GM19328 (cell line): Measurements from ENCODE around the gene SNRNP25.

Experiments
- ATAC-seq: cut with Tn5 transposase; IDR thresholded peaks from one replicate; pipeline ENCODE4 v1.9.1; 2021; ENCODE audit warnings: mild to moderate bottlenecking, moderate library complexity; ENCODE audit not compliant: unreplicated experiment

The SNRNP25 gene

GRCh38 chr16:62968-63391, 9.4 kb downstream of the SNRNP25 start:
- ATAC-seq, result no peak

DNA sequence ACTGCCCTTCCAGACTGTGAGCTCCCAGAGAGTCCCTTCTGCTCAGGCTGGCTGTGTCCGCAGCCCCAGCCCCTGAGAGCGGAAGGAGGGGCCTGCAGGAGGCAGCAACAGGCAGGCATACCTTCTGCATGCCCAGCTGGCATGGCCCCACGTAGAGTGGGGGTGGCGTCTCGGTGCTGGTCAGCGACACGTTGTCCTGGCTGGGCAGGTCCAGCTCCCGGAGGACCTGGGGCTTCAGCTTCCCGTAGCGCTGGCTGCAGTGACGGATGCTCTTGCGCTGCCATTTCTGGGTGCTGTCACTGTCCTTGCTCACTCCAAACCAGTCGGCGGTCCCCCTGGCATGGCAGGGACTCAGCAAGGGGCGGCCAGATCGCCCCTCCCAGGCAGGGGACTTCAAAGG, 9.8 kb downstream of the SNRNP25 start:
- ATAC-seq, result no peak

- no peak for ATAC-seq
Measured at GRCh38 chr16:63998-64913, 10.6 kb downstream of the SNRNP25 start.

GRCh38 chr16:64914-65255, 11.3 kb downstream of the SNRNP25 start:
- no peak for ATAC-seq

- no peak for ATAC-seq
Measured at GRCh38 chr16:65745-66144, 12.1 kb downstream of the SNRNP25 start.

- no peak for ATAC-seq
Measured at GRCh38 chr16:66309-67182, 12.9 kb downstream of the SNRNP25 start.

GRCh38 chr16:67183-67791, 13.7 kb downstream of the SNRNP25 start:
- ATAC-seq, result no peak

DNA sequence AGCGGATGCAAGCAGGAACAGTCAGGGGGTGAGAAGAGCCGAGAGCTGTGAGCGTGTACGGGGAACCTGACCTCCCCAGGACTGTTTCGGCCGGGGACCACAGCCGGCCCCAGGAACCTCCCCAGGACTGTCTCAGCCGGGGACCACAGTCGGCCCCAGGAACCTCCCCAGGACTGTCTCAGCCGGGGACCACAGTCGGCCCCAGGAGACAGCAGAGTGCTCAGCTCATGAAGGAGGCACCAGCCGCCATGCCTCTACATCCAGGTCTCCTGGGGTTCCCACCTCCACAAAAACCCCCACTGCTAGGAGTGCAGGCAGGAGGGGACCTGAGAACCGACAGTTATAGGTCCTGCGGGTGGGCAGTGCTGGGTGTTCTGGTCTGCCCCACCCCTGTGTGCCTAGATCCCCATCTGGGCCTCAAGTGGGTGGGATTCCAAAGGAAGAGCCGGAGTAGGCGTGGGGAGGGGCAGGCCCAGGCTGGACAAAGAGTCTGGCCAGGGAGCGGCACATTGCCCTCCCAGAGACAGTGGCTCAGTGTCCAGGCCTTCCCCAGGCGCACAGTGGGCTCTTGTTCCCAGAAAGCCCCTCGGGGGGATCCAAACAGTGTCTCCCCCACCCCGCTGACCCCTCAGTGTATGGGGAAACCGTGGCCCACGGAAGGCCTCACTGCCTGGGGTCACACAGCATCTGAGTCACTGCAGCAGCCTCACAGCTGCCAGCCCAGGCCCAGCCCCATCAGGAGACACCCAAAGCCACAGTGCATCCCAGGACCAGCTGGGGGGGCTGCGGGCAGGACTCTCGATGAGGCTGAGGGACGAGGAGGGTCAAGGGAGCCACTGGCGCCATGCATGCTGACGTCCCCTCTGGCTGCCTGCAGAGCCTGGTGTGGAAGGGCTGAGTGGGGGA, 14.5 kb downstream of the SNRNP25 start:
- ATAC-seq, result no peak

- no peak for ATAC-seq
Measured at GRCh38 chr16:69181-69580, 15.6 kb downstream of the SNRNP25 start.

DNA sequence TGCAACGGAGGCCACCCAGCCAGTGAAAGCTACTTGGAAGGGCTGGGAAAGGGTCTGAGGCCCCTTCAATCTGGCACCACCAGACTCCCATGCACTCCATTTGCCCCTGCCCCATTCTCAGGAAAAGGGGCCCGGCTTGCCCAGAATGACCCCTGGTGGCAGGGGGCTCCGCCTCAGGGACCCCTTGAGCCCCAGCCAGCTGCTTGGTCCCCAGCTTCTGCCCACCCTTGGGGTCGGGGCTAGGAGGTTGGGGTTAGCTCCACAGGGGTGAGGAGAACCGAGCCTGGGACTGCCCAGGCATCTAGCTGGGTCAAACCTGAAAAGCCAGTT, 17.5 kb downstream of the SNRNP25 start:
- no peak for ATAC-seq

DNA sequence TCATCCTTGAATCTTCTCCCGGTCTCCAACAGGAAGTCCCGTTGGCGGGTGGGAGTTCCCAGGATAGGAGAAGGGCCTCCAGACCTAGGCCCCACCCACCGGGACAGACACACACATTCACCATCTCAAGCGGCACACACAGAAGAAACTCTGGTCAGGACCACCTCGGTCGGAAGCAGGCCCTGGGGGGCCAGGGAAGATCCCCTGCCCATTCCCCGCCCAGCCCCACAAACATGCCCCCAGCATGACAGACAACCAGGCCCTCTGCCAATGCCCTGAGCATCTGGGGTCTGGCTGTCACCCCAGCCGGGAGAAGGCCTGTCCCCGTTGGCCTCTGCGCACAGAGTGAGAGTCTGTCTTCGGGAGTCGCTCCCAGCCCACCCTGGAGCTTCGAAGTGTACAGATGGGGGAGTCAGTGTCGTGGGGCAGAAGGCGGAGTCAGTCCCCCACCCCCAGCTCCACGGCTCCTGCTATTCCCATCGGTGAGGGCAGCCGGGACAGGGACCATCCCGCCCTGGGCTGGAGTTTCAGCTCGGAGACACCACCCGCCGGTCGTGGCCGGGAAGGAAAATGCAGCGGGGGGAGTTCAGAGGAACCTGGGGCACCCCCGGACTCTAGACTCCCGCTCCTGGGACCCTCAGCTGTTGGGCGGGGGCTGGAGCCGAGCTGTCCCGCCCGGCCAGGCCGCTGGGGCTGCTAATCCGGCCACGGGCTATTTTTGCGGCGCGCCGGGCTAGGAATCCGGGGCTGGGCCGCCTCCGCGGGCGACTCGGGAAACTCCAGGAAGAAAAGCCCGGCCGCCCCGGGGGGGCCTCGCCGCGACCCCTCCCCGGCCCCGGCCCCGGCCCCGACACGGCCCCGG, 18.1 kb downstream of the SNRNP25 start:
- no peak for ATAC-seq

DNA sequence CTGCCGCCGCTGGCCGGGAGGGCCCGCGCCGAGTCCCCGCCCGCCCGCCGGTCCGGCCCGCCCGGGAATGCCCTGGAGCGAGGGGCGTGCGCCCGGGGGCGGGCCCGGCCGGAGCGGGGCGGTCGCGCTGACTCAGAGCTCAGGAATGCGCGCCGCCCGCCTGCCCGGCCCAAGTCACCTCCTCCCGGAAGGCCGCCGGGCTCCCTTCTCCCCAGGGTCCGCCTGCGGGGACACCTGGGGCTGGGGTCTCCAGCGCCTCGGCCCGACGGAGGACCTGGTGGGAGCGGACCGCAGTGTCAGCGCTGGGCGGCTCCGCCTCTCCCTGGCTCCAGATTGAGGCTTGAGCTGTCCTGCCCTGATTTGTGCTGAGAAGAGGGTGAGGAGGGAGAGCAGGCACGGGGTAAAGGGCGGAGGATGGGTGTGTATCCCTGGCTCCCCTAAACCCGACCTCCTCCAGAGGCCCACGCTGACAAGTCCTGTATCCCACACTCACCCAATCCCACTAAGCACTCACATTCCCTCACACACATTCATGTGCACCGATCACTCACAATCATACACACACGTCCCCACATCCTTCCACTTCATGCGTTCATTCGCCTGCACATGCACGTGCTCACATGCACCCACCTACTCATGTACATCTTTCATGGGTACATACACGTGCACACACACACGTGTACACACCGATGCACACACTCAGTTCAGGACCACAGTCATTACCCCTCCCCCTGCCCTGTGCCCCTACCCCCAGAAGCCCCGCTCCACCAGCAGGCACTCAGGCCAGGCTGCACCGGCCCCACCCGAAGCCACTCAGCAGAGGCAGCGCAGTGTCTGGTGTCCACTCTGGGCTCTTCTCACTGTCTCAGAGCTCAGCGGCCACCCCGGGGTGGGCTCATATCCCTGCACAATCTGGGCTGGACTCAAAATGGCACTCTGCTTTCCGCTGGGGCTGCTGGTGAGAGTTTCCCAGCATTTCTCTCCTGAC, 19.2 kb downstream of the SNRNP25 start, which contains the start of gene RHBDF1:
Gene RHBDF1 (minus strand): TSS at position 71 of the 988 bp plus-strand sequence. CDS start 7,616 bp downstream, outside the sequence.
- no peak for ATAC-seq

DNA sequence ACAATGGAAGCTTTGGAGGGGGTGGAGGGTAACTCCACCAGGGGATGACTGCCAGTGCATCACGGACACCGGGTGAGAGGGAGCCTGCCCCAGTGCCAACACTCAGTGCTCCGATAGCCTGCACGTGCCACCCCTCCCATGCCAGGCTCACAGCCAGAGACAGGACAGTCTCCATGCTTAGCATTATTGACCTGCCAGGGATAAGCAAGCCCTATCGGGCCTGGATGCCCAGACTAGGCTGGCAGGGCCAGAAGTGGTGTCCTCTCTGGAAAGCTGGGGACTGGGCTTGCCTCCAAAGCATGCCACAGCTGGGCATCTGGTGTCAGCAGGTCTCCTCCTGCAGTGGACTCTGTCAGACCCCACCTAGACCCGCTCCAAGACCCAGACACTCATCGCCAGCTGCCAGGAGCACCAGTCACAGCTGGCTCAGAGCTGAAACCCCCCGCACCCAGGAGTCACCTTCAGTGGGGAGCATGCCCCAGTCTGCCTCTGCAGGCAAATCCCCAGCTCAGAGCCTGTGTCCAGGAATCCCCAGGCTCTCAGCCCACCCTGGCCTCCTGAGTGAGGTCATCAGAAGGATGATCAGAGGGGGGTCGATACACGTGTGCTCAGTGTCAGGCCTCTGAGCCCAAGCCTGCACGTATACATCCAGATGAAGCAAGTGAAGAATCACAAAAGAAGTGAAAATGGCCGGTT, 20.6 kb downstream of the SNRNP25 start:
- no peak for ATAC-seq

GRCh38 chr16:74747-75334, 21.2 kb downstream of the SNRNP25 start:
- ATAC-seq, result no peak

GRCh38 chr16:75580-76501, 22.2 kb downstream of the SNRNP25 start:
- no peak for ATAC-seq

- ATAC-seq, result no peak
Measured at GRCh38 chr16:76535-77272, 23.1 kb downstream of the SNRNP25 start.
